ENCODE results near the gene LYPD1.

DNA sequence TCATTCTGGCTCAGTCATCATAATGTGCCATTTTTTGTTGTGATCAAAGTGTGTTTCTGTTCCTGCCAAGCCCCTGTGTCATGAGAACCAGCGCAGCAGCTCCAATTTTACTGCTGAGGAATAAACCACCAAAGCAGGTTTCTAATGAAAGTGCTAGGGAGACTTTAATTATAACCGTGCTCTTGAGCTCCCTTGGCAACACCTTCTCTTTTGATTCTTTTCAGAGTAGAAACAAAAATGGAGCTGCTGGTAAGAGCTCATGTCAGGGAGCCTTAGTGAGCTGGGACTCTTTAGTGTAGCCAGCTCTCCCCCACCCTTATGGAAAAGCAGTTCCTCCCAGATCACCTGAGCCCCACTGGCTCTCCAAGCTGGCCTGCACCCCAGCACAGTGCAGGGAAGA, 74.3 kb downstream of the LYPD1 start:
- TF ChIP-seq, protein P1, sequence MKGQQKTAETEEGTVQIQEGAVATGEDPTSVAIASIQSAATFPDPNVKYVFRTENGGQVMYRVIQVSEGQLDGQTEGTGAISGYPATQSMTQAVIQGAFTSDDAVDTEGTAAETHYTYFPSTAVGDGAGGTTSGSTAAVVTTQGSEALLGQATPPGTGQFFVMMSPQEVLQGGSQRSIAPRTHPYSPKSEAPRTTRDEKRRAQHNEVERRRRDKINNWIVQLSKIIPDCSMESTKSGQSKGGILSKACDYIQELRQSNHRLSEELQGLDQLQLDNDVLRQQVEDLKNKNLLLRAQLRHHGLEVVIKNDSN (IDR thresholded peaks at IDR 0.05), result no peak
- TF ChIP-seq, protein P2, sequence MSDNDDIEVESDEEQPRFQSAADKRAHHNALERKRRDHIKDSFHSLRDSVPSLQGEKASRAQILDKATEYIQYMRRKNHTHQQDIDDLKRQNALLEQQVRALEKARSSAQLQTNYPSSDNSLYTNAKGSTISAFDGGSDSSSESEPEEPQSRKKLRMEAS (IDR thresholded peaks at IDR 0.05), result no peak
- TF ChIP-seq FOXM1 (IDR thresholded peaks at IDR 0.05; ENCODE audit: borderline replicate concordance, low read depth), result no peak
- TF ChIP-seq NFIC (IDR thresholded peaks at IDR 0.05), result no peak
- no peak for TF ChIP-seq EP300 (IDR thresholded peaks at IDR 0.05; ENCODE audit: borderline replicate concordance)
- TF ChIP-seq CEBPB (IDR thresholded peaks at IDR 0.05), result no peak
- TF ChIP-seq, protein P3, sequence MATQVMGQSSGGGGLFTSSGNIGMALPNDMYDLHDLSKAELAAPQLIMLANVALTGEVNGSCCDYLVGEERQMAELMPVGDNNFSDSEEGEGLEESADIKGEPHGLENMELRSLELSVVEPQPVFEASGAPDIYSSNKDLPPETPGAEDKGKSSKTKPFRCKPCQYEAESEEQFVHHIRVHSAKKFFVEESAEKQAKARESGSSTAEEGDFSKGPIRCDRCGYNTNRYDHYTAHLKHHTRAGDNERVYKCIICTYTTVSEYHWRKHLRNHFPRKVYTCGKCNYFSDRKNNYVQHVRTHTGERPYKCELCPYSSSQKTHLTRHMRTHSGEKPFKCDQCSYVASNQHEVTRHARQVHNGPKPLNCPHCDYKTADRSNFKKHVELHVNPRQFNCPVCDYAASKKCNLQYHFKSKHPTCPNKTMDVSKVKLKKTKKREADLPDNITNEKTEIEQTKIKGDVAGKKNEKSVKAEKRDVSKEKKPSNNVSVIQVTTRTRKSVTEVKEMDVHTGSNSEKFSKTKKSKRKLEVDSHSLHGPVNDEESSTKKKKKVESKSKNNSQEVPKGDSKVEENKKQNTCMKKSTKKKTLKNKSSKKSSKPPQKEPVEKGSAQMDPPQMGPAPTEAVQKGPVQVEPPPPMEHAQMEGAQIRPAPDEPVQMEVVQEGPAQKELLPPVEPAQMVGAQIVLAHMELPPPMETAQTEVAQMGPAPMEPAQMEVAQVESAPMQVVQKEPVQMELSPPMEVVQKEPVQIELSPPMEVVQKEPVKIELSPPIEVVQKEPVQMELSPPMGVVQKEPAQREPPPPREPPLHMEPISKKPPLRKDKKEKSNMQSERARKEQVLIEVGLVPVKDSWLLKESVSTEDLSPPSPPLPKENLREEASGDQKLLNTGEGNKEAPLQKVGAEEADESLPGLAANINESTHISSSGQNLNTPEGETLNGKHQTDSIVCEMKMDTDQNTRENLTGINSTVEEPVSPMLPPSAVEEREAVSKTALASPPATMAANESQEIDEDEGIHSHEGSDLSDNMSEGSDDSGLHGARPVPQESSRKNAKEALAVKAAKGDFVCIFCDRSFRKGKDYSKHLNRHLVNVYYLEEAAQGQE (IDR thresholded peaks at IDR 0.05; ENCODE audit: low read depth), result no peak
- TF ChIP-seq TAF1 (IDR thresholded peaks at IDR 0.05; ENCODE audit: low read depth), result no peak
- TF ChIP-seq YY1 (IDR thresholded peaks at IDR 0.05; ENCODE audit: low read depth), result no peak
- TF ChIP-seq RAD21 (IDR thresholded peaks at IDR 0.05; ENCODE audit: low read depth), result no peak
- TF ChIP-seq ZBTB7A (IDR thresholded peaks at IDR 0.05; ENCODE audit: low read depth), result no peak
- TF ChIP-seq CREB1 (IDR thresholded peaks at IDR 0.05; ENCODE audit: low read depth), result no peak
- no peak for TF ChIP-seq TEAD4 (IDR thresholded peaks at IDR 0.05)
- TF ChIP-seq EGR1 (IDR thresholded peaks at IDR 0.05), result no peak

Measured in Ishikawa (cell line).